ENCODE measurements around the gene GLIS1. TPM values are rescaled to one million over a fixed set of nuclear protein-coding genes. Genes with fewer than 3 reads are reported as not detected.

Gene GLIS1
- total and polyA plus RNA-seq, 3 experiments from 2014 or later: 0.18 TPM; not detected in 2

- Mint-ChIP-seq H3K36me3 (no peaks in the 10 kb centered on the region), H3K27me3 (no peaks in the 10 kb centered on the region), H3K4me1 (peaks cover 0 to 4% (median 1%) of the 10 kb centered on the region in 3 donors), H3K9me3 (no peaks in the 10 kb centered on the region), H3K4me3 (no peak overlapping the region), H3K27ac (peak overlapping the region in 2 of 8 donors; percentile 58 to 74)
- no peak for DNase-seq
- Histone ChIP-seq H3K4me3 (ENCODE audit: low read length) (no peak overlapping the region), H3K4me1 (ENCODE audit: insufficient read depth, low read length) (peaks cover 3% of the 10 kb centered on the region), H3K36me3 (ENCODE audit: insufficient read depth, low read length) (no peaks in the 10 kb centered on the region), H3K9me3 (ENCODE audit: low read length) (no peaks in the 10 kb centered on the region), H3K27ac (ENCODE audit: low read depth, low read length) (no peak overlapping the region), H3K27me3 (ENCODE audit: insufficient read depth, low read length, poor library complexity, severe bottlenecking) (no peaks in the 10 kb centered on the region)
- POLR2A ChIA-PET: no interaction called here
- CTCF ChIA-PET: no interaction called here
Measured at GRCh38 chr1:53594391-53595180, 144.4 kb downstream of the GLIS1 start.

GRCh38 chr1:53593758-53594380 lies 145.1 kb downstream of the GLIS1 start:
- H3K4me1 Mint-ChIP-seq: peaks cover 0 to 4% (median 0%) of the 10 kb centered on the region in 3 donors
- no peak overlapping the region for H3K4me3 ChIP-seq (ENCODE audit: low read length)
- no peaks in the 10 kb centered on the region for H3K4me1 ChIP-seq (ENCODE audit: insufficient read depth, low read length)
- no peak for DNase-seq
- no peaks in the 10 kb centered on the region for H3K36me3 Mint-ChIP-seq
- CTCF ChIA-PET: no interaction called here
- no peak overlapping the region for H3K27ac ChIP-seq (ENCODE audit: low read depth, low read length)
- H3K4me3 Mint-ChIP-seq: no peak overlapping the region
- no peaks in the 10 kb centered on the region for H3K27me3 Mint-ChIP-seq
- no peaks in the 10 kb centered on the region for H3K27me3 ChIP-seq (ENCODE audit: insufficient read depth, low read length, poor library complexity, severe bottlenecking)
- no peak overlapping the region for H3K27ac Mint-ChIP-seq
- H3K36me3 ChIP-seq (ENCODE audit: insufficient read depth, low read length): no peaks in the 10 kb centered on the region
- no peaks in the 10 kb centered on the region for H3K9me3 ChIP-seq (ENCODE audit: low read length)
- POLR2A ChIA-PET: no interaction called here
- H3K9me3 Mint-ChIP-seq: no peaks in the 10 kb centered on the region

- POLR2A ChIA-PET: no interaction called here
- H3K27me3 ChIP-seq (ENCODE audit: insufficient read depth, low read length, poor library complexity, severe bottlenecking): no peaks in the 10 kb centered on the region
- no peaks in the 10 kb centered on the region for H3K9me3 ChIP-seq (ENCODE audit: low read length)
- CTCF ChIA-PET: interaction anchor here (1.2 to 1.5 kb wide), 2 partner anchors 9 to 31 kb away, joined by 3 to 5 read pairs; no protein-coding TSS in a partner anchor
- H3K4me1 Mint-ChIP-seq: peaks cover 0 to 2% (median 0%) of the 10 kb centered on the region in 3 donors
- H3K4me3 ChIP-seq (ENCODE audit: low read length): no peak overlapping the region
- H3K9me3 Mint-ChIP-seq: no peaks in the 10 kb centered on the region
- no peak overlapping the region for H3K27ac ChIP-seq (ENCODE audit: low read depth, low read length)
- H3K27ac Mint-ChIP-seq: no peak overlapping the region
- no peaks in the 10 kb centered on the region for H3K36me3 ChIP-seq (ENCODE audit: insufficient read depth, low read length)
- no peak overlapping the region for H3K4me3 Mint-ChIP-seq
- H3K4me1 ChIP-seq (ENCODE audit: insufficient read depth, low read length): no peaks in the 10 kb centered on the region
- DNase-seq: no peak
- no peaks in the 10 kb centered on the region for H3K36me3 Mint-ChIP-seq
- H3K27me3 Mint-ChIP-seq: peaks cover 0 to under 1% of the 10 kb centered on the region in 2 donors
Measured at GRCh38 chr1:53592985-53593757, 145.8 kb downstream of the GLIS1 start.

DNA sequence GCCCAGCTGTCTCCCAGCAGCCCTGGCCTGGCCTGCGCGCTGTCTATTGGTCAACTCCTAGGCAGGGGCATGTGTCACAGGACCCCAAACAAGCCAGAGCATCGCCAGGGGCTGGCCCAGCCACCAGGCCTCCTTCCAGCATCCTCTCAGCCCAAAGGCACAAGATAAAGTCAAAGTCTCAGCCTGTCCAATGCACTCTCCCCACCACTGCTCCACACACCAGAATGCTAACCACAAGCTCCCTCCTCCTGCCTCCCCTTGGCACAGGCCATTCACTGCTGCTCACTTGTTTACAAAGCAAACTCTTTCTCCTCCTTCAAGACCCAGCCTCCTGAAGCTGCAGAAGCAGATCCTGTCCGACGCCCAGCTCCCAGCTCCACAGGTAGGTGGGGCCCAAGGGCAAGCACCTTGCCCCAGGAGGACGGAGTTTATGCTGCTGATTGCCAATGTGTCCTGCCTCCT lies 146.4 kb downstream of the GLIS1 start:
- ChIA-PET CTCF (interaction anchor here (1.2 to 1.5 kb wide), 2 partner anchors 8 to 31 kb away, joined by 3 to 5 read pairs; no protein-coding TSS in a partner anchor), POLR2A (no interaction called here)
- DNase-seq: no peak
- Histone ChIP-seq H3K4me1 (ENCODE audit: insufficient read depth, low read length) (no peaks in the 10 kb centered on the region), H3K9me3 (ENCODE audit: low read length) (no peaks in the 10 kb centered on the region), H3K27ac (ENCODE audit: low read depth, low read length) (no peak overlapping the region), H3K27me3 (ENCODE audit: insufficient read depth, low read length, poor library complexity, severe bottlenecking) (no peaks in the 10 kb centered on the region), H3K4me3 (ENCODE audit: low read length) (no peak overlapping the region), H3K36me3 (ENCODE audit: insufficient read depth, low read length) (no peaks in the 10 kb centered on the region)
- H3K4me1 Mint-ChIP-seq: peaks cover 0 to 2% (median 0%) of the 10 kb centered on the region in 3 donors
- peak overlapping the region in 2 of 8 donors; percentile 42 to 61 for H3K27ac Mint-ChIP-seq
- H3K27me3 Mint-ChIP-seq: peaks cover 0 to 1% of the 10 kb centered on the region in 2 donors
- no peak overlapping the region for H3K4me3 Mint-ChIP-seq
- no peaks in the 10 kb centered on the region for H3K36me3 Mint-ChIP-seq
- H3K9me3 Mint-ChIP-seq: no peaks in the 10 kb centered on the region

GRCh38 chr1:53591924-53592323 lies 147.0 kb downstream of the GLIS1 start:
- peaks cover 0 to 3% (median 2%) of the 10 kb centered on the region in 3 donors for H3K4me1 Mint-ChIP-seq

DNA sequence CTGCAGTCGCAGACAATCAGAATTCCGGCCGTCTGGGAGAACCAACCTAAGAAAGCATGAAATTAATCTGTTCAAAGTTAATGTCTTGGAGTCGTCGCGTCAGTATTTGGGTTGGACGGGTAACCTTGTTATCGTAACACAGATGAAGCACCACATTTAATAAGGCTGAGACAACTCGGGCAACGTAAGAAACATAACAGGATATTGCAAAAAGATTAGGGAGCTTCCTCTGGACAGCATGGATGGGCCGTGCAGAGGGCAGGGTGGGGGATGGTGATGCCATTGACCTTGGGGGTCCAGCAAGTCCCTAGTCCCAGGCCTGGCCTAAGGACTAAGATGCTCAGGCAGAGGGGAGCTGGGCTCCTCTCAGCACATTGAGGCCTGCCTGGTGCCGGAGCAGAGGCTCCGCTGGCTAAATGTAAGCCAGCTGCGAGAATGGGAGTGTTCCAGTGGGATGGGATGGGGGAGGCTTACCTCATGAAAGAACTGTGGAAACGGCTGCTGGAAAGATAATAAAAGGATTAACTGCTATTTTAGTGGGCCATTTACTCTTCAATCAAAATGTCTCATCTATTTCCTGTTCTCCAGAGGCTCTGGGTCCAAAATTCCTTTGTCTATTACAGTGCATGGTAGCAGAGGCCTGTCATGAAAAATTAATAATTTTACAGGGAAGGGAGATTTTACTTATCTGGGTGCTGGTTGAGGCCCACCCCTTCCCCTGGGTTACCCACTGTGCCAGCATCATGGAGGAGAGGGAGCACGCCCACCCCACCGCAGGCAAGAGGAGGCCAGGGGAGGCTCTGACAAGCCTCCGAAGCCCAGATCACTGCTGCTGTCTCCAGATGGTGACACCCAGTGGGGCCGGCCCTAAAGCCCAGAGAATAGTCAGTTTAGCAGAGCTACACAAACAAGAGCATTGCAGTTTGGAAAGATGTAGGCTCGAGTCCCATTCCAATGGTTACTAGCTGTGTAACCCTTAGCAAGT lies 148.1 kb downstream of the GLIS1 start:
- H3K27ac Mint-ChIP-seq: peak overlapping the region in 1 of 8 donors; percentile 35
- Histone ChIP-seq H3K27me3 (ENCODE audit: insufficient read depth, low read length, poor library complexity, severe bottlenecking) (no peaks in the 10 kb centered on the region), H3K36me3 (ENCODE audit: insufficient read depth, low read length) (no peaks in the 10 kb centered on the region), H3K9me3 (ENCODE audit: low read length) (no peaks in the 10 kb centered on the region), H3K27ac (ENCODE audit: low read depth, low read length) (no peak overlapping the region), H3K4me3 (ENCODE audit: low read length) (no peak overlapping the region), H3K4me1 (ENCODE audit: insufficient read depth, low read length) (peaks cover 1% of the 10 kb centered on the region)
- no peak overlapping the region for H3K4me3 Mint-ChIP-seq
- H3K4me1 Mint-ChIP-seq: peaks cover 8 to 13% (median 10%) of the 10 kb centered on the region in 3 donors
- POLR2A ChIA-PET: no interaction called here
- no peaks in the 10 kb centered on the region for H3K9me3 Mint-ChIP-seq
- no peaks in the 10 kb centered on the region for H3K36me3 Mint-ChIP-seq
- no peak for DNase-seq
- H3K27me3 Mint-ChIP-seq: peaks cover 0 to 1% of the 10 kb centered on the region in 2 donors
- CTCF ChIA-PET: interaction anchor here (1.1 kb wide), 1 partner anchor 18 kb away, joined by 3 read pairs; no protein-coding TSS in a partner anchor

More at GRCh38 chr1:53591924-53592323, 147.0 kb downstream of the GLIS1 start:
- no peak for DNase-seq
- Mint-ChIP-seq H3K27me3 (peaks cover 0 to 1% of the 10 kb centered on the region in 2 donors), H3K27ac (no peak overlapping the region), H3K9me3 (no peaks in the 10 kb centered on the region), H3K36me3 (no peaks in the 10 kb centered on the region), H3K4me3 (no peak overlapping the region)
- H3K4me1 ChIP-seq (ENCODE audit: insufficient read depth, low read length): no peaks in the 10 kb centered on the region
- H3K27ac ChIP-seq (ENCODE audit: low read depth, low read length): no peak overlapping the region
- POLR2A ChIA-PET: no interaction called here
- CTCF ChIA-PET: interaction anchor here (1.5 kb wide), 1 partner anchor 30 kb away, joined by 5 read pairs; no protein-coding TSS in a partner anchor
- H3K9me3 ChIP-seq (ENCODE audit: low read length): no peaks in the 10 kb centered on the region
- no peaks in the 10 kb centered on the region for H3K27me3 ChIP-seq (ENCODE audit: insufficient read depth, low read length, poor library complexity, severe bottlenecking)
- no peak overlapping the region for H3K4me3 ChIP-seq (ENCODE audit: low read length)
- no peaks in the 10 kb centered on the region for H3K36me3 ChIP-seq (ENCODE audit: insufficient read depth, low read length)

- Mint-ChIP-seq H3K9me3 (no peaks in the 10 kb centered on the region), H3K36me3 (no peaks in the 10 kb centered on the region), H3K27me3 (peaks cover 0 to 1% of the 10 kb centered on the region in 2 donors), H3K4me1 (peaks cover 14 to 19% (median 16%) of the 10 kb centered on the region in 3 donors), H3K4me3 (no peak overlapping the region), H3K27ac (peak overlapping the region in 2 of 8 donors; percentile 5 to 35)
- Histone ChIP-seq H3K4me3 (ENCODE audit: low read length) (no peak overlapping the region), H3K9me3 (ENCODE audit: low read length) (no peaks in the 10 kb centered on the region), H3K4me1 (ENCODE audit: insufficient read depth, low read length) (peaks cover 9% of the 10 kb centered on the region), H3K27ac (ENCODE audit: low read depth, low read length) (no peak overlapping the region), H3K36me3 (ENCODE audit: insufficient read depth, low read length) (no peaks in the 10 kb centered on the region), H3K27me3 (ENCODE audit: insufficient read depth, low read length, poor library complexity, severe bottlenecking) (no peaks in the 10 kb centered on the region)
- DNase-seq: no peak
- ChIA-PET POLR2A (no interaction called here), CTCF (interaction anchor here (1.1 kb wide), 1 partner anchor 17 kb away, joined by 3 read pairs; no protein-coding TSS in a partner anchor)
Measured at GRCh38 chr1:53590104-53590503, 148.9 kb downstream of the GLIS1 start.
